HG03135 (cell line): ENCODE results near the gene PLPPR4.
"Not testable (repeated sequence)": the region's sequence is repeated elsewhere in the genome, so short reads cannot be mapped to it uniquely, and the experiment has no call there.

Experiments used
- ATAC-seq: cut with Tn5 transposase; IDR thresholded peaks from one replicate; pipeline ENCODE4 v1.9.1; 2021; ENCODE audit warnings: mild to moderate bottlenecking, moderate library complexity; ENCODE audit not compliant: unreplicated experiment

Gene PLPPR4, protein sequence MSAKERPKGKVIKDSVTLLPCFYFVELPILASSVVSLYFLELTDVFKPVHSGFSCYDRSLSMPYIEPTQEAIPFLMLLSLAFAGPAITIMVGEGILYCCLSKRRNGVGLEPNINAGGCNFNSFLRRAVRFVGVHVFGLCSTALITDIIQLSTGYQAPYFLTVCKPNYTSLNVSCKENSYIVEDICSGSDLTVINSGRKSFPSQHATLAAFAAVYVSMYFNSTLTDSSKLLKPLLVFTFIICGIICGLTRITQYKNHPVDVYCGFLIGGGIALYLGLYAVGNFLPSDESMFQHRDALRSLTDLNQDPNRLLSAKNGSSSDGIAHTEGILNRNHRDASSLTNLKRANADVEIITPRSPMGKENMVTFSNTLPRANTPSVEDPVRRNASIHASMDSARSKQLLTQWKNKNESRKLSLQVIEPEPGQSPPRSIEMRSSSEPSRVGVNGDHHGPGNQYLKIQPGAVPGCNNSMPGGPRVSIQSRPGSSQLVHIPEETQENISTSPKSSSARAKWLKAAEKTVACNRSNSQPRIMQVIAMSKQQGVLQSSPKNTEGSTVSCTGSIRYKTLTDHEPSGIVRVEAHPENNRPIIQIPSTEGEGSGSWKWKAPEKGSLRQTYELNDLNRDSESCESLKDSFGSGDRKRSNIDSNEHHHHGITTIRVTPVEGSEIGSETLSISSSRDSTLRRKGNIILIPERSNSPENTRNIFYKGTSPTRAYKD

DNA sequence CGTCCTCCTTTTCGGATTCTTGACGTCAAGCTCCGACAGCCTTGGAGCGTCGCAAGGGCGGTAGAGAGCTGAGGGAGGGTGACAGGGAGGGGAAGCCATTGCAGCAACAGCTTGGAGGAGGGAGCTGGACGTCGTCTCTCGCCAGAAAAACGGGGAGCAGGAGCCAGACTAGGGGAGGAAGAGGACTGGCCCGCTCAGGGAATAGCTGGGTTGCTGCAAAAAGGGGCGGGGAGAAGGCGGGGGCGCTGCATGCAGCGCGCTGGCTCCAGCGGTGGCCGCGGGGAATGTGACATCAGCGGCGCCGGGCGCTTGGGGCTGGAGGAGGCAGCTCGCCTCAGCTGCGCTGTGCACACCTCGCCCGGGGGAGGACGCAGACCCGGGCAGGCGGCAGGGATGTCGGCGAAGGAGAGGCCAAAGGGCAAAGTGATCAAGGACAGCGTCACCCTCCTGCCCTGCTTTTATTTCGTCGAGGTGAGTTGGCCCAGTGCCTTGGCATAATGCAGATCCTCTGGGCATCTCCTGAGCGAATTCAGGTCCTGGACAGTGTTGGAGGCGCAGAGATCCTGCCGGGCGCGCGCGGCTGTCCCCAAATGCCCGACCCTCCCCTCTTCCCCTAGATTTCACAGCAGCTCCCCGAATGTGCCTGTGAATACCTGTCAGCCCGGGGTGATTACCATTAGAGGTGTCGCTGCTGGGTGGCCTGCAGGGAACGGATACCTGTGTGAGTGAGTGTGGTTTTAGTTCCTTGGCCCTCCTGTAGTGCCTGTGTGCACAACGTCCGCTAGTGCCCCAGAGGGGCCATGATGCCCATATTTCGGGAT, at the start of gene PLPPR4:
Gene PLPPR4 (plus strand): TSS at position 292 of the 821 bp plus-strand sequence. CDS start 102 bp downstream, at position 394.
- no peak for ATAC-seq

DNA sequence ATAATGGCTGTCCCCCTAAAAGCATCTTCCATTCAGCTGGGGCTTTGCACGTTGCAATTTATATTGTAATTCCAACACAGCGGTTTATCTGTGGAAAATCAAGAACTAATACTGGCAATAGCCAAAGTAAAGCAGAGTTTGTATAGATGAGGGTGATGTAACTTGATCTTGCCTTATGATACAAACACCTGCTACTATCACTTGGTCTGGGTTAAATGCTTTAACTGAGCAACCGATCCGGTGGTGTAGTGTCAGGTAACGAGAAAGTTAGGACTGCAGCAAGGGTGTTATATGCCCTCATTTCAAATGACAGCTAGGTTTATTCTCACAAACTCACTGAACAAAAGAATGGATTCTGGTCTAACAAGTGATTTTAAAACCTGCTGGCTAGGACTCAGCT, 47.3 kb upstream of the PLPPR4 start:
- no peak for ATAC-seq

DNA sequence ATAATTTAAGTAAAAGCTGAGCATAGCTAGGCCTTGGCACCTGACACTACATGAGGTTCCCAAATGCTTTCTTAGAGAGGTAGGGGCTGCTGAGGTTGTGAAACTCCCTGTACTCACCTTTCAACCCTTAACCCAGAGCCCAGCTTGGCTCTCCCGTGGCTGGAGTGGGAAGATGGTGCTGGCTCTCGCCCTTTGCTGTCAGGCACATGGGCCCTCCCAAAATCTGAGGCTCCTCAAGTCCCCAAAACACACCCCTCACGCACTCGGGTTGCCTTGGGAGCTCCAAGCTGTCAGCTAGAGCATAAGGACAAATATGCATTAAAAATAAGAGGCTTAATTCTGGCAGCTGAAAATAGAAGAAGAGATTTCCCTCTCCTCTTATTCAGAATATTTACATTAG, 46.7 kb upstream of the PLPPR4 start:
- ATAC-seq: no peak

DNA sequence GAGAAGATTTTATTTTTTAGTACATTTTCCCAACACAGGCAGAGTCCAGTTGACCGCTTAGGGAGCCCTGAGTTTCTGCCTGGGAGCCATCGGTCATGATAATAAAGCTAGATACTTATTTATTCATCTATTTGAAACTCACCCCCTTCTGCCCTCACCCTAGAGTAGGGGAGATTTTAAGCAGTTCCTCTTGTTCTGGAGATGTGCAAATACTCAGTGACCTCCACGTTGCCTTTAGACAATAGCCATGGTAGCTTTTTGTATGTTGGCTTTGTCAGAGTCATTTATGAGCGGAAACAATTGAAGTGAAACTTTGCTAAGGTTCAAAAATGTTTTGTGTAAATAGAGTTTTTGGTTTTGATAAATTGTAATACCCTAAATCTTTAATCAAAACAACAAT, 45.7 kb upstream of the PLPPR4 start:
- no peak for ATAC-seq

DNA sequence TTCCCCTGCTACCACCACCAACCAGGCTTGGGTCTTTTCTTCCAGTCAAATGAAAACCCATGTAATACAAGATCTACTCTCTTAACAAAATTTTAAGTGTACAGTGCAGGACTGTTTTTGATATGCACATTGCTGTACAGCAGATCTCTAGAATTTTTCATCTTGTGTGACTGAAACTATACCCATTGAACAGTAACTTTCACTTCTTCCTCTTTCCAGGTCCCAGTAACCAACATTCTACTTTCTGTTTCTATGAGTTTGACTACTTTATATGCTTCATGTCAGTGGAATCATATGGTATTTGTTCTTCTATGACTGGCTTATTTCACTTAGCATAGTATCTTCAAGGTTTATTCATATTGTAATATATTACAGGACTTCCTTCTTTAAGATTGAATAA, 45.3 kb upstream of the PLPPR4 start:
- ATAC-seq: peak; percentile 94

DNA sequence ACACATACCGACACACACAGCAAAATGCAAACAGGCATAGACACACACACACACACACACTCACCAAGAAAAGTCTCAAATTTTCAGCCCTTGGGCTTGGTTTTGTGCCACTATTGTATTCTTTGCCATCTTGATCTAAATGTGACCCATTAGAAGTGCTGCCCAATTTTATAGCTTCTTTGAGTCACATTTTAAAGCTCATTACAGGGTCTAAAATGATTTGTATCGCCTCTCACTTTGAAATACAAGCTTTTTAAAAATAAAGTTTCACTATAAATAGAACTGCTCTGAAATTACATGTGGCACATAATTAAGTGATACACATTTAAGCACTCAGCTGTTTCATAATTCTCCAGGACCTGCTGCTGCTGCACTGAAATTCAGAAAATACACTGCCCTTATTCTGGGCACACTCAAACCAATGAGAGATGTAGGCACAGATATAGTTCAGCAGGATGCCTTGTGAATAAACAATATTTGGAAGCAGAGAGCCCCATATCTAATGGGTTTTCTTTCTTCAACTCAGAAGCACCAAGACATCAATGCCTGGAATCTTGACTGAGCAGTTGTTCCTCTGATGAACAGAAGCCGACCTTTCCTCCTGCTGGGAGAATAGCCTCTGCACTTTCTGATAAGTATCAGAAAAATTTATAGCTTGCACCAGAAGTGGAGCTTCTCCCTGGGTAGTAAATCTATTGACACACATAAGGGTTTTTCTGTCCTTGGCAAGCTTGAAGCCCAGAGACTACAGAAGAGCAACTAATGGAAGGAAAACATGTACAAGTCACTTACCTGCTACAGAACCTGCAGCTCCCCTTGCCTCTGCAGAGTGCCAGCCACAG, 37.0 kb upstream of the PLPPR4 start:
- ATAC-seq: no peak

DNA sequence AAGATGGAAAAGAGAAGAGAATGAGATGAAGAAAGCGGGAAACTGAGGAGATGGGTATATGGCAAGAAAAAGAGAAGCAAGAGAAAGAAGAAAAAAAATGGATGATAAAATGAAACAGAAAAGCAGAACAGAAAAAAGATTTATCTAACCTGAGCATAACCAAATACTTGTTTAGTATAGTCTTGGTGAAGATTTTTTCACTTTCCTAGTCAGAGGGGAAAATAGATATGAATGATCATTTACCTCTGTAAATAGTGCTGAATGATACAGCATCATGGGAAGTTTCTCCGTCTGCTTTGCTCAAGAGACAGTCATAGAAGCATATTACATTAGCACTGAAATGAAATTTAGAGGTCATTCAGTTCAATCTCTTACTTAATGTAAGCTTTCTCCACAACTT, 36.1 kb upstream of the PLPPR4 start:
- ATAC-seq: peak; percentile 65

DNA sequence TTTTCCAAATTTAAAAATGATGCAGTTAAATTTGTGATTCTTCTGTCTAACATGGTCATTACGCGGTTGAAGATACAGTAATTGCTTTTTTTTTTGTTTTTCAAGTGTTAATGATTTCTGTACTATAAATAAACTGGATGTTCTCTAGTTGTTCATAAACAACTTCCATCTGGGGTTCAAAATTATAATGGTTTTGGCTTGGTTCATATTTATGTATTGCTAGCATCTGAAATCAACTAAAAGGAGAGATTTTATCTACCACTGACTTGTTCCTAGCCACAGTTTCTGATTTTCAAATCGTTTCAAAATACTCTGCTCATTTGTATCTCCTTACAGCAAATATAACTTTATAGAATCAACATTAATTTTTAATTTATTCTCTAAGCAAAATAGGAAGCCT, 35.2 kb upstream of the PLPPR4 start:
- ATAC-seq: no peak

DNA sequence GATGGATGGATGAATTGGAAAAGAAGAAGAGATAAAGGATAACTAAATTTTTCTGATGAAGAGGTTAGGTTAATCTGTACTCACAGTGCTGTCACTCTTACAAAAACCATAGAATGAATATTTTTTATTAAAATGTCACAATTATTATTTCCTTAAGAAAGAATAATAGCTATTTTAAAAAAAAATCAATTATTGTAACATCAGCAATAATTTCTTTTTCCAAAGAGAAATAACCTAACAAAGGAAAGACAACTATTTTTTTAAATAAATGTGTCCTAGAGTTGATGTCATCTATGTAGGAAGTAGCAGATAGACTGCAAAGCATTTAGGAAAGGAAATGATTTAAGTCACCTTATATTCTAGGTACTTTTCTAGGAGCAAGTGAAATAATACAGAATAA, 33.6 kb upstream of the PLPPR4 start:
- no peak for ATAC-seq

DNA sequence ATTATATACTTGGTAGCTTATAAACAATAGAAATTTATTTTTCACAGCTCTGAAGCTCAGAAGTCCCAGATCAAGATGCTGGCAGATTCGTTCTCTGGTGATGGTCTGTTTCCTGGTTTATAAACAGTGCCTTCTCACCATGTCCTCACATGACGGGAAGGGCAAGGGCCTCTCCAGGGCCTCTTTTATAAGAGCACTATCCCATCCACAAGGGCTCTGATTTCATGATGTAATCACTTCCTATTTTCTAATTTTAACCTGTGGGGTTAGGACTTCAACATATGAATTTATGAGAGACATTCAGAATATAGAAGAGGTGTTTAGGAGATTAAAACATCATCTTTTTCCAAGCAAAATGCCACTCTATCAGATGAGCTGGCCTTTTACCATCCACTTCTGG, 32.1 kb upstream of the PLPPR4 start:
- no peak for ATAC-seq

DNA sequence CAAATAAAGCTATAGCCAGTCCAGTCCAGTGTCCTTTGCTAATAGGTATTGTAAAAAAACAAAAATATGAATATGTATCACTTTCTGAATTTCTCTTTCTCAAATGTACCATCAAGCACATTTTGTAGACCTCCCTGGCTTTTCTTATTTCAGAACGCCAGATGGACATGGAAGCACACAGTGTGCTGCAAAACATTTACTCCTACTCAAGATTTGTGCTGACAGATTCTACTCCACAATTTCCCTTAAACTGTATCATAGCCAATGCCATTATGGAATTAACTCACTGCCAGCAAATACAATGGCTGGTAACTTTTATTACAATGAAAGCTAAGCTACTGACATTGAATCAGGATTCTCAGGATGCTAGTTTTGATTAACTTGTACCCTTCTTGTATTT, 30.8 kb upstream of the PLPPR4 start:
- ATAC-seq: no peak

DNA sequence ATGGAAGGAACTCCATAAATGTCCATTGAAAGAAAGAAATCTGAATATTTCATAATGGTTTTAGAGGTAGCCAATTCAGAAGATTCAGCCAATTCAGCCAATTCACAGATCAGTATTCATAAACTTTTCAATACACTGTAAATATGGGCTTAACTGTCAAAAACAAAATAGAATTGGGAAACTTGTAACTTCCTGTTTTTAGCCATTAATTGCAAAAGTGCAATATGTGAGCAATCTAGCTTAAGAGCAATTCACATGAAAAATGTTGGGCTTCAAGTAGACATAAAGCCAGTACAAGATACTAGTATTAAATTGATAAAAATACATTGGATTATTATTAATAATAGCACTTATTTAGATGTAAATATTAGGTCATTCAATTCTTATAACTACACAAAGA, 27.5 kb upstream of the PLPPR4 start:
- ATAC-seq: no peak

DNA sequence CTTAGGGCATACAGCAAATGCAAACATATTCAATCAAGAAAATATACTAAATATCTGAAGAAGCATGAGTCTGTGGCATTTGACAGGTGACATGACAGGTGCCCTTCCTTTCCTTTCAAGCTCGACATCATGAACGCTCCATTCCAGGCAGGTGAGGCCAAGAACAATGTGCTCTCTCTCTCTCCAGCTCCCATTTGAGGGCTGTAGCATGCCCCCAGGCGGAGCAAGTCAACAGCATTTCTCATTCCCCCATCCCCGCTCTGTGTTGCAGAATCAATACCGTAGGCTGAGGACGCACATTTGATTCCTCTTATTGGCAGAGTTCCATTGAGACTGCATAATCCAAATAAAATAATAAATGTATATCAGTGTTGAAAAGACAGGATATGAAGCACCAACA, 24.6 kb upstream of the PLPPR4 start:
- ATAC-seq: no peak

DNA sequence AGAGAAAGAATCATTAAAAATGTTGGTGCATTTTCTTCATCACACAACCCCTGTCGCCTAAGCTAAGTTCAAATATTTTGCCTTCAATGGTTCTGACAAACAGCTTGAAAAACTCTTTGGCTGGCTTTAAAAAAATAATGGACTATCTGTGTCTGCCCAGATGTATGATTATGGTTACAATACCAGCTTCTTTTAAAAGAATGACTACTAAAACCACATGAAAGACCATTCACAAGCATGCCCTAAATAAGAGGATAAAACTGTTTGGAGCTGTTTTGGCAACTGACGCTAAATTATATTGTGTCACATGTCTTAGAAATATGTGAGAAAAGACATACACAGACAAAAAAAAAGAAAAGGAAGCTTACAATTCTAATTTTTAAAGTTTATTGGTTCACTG, 23.7 kb upstream of the PLPPR4 start:
- ATAC-seq: no peak

DNA sequence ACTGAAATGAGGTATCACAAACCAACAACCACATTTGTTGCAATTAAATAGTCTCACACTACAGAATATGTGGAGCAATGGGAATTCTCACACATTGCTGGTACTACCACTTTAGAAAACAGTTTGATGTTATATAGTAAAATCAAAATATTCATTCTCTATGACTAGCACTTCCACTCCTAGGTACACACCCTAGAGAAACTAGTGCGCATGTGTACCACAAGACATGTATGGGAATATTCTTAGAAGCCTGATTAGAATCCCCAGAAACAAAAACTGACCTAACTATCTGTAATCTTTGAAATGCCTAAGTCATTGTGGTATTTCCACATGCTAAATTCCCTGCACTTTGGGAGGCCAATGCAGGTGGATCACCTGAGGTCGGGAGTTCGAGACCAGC, 18.1 kb upstream of the PLPPR4 start:
- no peak for ATAC-seq

DNA sequence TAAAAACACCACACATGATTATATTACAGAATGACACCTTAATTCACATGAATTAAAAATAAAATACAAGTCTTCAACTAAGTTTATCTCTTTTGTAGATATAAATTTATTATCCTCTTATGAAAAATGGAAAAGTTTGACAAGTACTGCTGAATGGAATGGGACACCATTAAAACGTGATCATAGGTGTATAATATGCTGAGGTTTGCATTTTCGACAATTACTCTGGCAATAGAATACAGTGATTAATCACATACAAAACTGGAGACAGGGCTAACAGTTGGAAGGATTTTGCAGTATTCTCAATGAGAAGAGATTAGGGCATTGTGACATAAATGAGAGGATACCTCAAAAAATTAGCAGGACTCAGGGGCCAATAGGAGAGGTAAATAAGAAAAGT, 17.1 kb upstream of the PLPPR4 start:
- ATAC-seq: no peak

DNA sequence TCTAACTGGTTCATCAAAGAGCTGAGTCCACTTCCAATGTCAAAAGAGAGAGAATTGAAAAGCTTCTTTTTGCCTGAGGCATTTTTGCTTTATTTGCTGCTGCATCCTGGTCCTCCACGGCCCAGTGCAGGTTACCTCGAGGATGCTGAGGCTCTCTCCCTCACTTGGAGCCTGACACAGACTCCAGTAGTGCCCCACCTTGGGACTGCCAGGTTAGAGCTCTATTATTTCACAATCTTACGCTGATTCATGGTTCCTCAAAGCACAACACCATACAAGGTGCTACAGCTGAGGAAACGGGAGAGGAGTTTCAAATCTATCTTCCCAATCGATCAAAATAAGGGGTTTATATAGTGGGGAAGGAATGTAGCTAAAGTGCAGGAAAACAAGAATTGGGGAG, 13.6 kb upstream of the PLPPR4 start:
- ATAC-seq: no peak

DNA sequence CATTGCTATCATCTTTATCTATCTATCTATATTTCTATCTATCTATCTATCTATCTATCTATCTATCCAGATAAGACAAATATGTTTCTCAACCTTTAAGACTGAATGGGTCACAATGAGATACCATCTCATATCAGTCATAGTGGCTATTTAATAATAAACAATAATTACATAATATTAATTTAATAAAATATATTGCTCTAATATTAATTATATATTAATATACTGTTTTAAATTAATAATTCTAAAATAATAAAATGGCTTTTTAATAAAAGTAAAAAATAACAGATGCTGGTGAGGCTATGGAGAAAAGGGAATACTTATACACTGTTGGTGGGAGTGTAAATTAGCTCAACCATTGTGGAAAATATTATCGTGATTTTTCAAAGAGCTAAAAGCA, 13.0 kb upstream of the PLPPR4 start:
- ATAC-seq: no peak

DNA sequence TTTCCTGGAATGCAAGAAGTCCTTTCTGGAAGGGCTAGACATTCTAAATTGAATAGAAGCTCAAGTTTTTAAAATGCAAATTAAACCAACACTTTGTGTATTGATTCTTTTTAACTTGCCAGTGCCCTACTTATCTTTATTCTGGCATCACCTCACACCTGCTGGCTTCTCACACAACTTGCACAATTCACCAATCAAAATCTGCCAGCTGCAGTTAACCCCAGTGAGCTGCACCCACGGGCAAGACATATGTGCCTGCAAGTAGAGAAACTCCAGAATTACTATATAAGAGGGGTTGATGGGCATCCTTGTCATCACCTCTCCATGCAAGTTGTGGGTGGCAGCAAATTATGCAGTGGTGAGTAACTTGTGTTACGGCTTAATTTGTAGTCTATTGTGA, 11.7 kb upstream of the PLPPR4 start:
- no peak for ATAC-seq

DNA sequence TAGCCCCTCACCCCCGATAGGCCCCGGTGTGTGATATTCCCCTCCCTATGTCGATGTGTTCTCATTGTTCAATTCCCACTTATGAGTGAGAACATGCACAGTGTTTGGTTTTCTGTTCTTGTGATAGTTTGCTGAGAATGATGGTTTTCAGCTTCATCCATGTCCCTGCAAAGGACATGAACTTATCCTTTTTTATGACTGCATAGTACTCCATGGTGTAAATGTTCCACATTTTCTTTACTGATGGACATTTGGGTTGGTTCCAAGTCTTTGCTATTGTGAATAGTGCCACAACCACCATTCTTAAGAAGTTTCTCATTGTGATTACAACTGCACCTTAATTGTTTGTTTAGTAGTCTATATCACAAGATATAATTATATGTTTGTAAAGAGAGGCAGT, 3.9 kb upstream of the PLPPR4 start:
- ATAC-seq: not testable (repeated sequence)

DNA sequence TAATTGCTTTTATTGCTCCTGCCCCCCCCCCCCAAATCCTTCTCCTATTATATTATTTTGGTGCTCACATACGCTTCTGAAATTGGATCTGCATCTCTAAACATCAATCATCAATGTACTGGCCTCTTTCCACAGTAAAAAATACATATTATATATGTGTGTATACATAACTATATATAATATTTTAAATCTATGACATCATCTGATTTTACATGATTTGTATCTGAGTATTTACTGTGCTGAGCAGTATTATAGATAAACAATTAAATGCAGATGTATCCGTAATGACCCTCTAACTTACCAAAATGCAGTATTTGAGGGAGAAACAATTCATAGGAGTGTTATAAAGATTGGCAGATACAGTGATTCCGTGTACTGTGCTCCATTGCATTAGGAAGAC, 832 bp downstream of the PLPPR4 start:
- ATAC-seq: no peak
